HG03521 (cell line): ENCODE results near the gene SLC25A19.

ENCODE experiments used
- ATAC-seq: cut with Tn5 transposase; IDR thresholded peaks from one replicate; pipeline ENCODE4 v1.9.1; 2021; ENCODE audit warnings: mild to moderate bottlenecking, moderate library complexity; ENCODE audit not compliant: unreplicated experiment

The SLC25A19 gene

DNA sequence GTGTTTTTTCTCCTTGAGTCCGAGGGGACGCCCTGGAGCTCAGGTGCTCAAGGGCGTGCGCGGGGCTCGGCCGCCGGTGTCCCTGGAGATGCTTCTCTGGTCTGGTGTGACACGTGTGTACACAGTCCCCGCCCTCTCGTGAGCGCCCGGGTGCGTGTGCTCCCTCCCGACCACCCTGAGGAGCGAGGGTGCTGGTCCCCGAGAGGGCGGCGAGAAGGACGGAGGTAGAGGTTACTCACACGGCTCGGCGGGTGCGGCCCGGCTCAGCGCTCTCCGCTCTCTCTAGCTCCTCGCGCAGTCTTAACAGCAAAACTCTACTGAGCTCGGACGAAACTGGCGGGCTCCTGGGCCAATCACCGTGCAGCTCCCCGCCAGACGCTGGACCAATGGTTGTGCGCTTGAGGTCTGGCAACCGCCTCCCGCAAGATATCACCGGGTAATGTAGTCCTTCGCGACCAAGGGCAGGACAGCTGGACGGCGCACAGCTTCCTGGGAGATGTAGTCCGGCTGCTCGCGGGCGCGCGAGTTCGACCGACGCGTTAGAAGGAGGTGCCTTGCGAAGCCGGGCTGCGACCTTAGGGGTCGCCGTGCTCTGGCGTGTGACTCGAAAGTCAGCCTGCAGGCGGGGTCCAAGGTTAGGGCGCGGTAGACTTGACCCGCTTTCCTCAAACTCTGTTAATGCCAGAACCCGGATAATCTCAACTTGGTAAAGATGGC is at the start of gene SLC25A19:
Gene SLC25A19 (minus strand): TSS at position 319 of the 717 bp plus-strand sequence. CDS start 2,669 bp downstream, outside the sequence.
- ATAC-seq, result peak; percentile 91

DNA sequence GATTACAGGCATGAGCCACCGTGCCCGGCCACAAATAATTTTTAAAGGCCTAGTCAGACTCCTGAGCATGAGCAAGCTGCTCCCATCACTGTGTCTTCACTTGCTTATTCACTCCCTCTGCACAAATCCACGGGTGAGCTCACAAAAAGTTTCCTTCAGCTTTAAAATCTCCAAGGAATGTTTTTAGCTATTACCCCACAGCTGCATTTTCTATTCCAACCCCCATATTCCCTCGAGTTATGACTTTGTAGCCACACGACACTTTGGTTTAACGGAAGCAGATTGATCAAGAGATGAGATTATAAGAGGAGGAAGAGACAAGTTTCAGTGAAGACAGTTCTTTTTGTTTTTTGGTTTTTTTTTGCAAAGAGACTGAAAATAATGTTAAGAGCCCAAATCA is 49.1 kb upstream of the SLC25A19 start:
- ATAC-seq, result no peak

DNA sequence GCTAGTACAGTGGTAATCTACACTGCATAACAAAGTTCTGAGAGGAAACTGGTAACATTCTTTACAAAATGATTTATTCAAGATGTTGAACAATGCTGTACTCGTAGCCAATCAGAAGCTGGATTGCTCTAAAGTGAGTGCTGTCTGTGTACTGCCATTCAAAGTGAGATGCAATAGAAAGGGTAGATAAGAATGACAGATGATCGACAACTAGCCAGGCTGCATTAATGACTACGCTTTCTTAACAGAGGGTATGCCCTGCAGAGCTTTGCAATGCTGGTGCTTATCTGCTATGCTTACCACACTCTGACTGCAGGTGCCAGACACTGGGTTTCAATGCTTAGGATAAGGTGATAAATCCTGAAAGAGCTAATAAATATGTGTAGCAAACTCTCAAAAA is 46.1 kb upstream of the SLC25A19 start:
- ATAC-seq, result no peak

DNA sequence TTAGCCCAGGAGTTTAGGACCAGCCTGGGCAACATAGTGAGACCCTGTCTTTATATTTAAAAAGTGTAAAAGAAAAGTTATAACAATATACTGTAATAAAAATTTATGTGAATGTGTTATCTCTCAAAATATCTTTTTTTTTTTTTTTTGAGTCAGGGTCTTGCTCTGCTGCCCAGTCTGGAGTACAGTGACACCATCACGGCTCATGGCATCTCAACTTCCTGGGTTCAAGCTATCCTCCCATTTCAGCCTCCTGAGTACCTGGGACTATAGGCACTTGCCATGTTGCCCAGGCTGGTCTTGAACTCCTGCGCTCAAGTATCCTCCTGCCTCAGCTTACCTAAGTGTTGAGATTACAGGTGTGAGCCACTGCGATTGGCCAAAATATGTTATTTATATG is 45.5 kb upstream of the SLC25A19 start:
- no peak for ATAC-seq

DNA sequence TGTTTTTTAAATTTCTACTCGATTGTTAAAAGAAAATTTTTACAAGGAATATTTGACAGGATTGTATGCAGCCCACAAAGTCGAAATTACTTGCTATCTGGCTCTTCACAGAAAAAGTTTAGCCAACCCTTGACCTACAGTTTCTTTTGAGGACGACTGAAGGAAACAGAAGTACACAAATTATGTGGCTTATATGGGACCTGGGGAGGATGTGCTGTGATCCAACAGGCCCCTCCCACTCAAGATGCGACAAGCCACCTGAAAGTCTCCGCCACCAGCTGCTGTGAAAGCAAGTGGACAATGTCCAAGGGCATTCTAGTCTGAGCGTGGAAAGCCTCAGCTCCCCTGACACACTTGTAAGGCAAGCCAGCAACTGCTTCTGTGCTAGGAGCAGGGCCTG is 42.4 kb upstream of the SLC25A19 start:
- ATAC-seq, result no peak

DNA sequence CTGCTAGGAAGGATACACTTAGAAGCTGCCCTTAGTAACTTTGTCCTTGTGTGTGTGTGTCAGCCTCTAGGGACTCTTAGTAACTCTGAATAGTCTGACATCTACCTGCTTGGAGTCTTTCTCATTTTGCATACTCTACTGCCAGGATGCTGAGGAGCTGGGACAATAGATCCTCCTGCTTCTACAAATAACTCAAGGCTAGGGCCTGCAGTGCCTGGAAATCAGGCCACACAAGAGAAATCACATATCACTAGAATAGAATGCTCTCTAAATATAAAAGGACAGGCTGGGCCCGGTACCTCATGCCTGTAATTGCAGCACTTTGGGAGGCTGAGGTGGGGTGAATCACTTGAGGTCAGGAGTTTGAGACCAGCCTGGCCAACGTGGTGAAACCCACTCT is 38.5 kb upstream of the SLC25A19 start:
- no peak for ATAC-seq

DNA sequence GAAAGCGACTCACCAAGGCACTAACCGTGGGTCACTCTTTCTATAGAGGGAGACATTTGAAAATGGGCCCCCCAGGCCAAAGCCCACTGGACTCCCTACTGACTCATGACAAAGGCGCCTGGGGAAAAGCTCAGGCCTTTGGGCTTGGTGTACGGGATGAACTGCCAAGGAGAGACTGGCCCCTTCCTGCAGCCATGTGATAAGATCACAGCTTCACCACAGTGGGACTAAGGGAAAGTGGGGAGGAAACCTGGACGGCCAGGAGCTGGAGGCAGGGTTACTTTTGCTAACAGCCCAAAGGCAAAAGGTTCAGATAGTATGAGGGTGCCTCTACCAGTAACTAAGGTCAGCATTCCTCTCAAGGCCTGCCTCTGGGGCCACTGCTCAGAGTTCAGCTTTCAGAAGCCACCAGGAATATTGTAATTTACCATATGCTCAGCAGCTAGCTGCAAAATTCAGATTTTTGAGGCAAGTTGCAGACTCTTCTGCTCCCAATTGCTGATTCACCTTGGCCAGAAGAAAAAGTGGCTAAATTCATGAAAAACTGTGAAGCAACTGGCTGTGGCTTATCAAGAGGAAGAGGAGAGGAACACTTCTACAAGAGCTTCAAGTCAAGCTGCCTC is 37.1 kb upstream of the SLC25A19 start:
- ATAC-seq, result no peak

DNA sequence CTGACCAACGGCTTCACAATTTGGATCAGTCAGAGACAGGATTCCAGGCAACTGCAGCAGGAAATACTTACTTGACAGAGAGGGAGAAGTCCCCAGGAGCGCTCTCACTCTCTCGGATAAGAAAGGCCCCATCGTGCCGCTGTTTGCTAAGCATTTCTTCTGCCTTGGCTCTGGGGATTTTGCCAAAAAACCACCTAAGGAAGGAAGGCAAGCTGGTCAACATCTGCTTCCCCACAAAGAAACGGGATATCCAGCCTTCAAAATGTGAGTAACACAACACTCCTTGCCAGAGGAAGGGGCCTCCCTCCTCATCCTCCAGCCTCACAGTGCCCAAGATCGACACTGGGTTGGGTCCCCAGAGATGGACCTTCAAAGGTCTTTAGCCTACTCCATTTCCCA is 36.6 kb upstream of the SLC25A19 start:
- no peak for ATAC-seq

DNA sequence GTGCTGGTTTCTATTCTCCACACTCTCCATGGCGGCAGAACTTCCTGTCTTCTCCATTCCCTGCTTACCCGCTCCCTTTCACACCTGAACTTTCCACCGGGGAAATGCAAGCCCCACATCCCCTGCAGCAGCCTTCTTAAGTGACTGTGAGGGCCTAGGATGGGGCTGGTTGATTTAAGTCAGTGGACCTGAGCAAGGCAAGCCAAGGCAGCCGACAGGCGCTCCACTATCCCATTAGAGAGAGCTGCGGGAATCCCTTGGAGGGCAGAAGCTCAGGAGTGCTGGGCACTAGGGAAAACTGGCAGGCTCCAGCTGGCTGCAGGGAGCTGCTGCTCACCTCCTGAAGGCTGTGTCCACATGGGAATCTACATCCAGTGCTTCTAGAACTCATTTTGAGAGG is 36.1 kb upstream of the SLC25A19 start:
- no peak for ATAC-seq

DNA sequence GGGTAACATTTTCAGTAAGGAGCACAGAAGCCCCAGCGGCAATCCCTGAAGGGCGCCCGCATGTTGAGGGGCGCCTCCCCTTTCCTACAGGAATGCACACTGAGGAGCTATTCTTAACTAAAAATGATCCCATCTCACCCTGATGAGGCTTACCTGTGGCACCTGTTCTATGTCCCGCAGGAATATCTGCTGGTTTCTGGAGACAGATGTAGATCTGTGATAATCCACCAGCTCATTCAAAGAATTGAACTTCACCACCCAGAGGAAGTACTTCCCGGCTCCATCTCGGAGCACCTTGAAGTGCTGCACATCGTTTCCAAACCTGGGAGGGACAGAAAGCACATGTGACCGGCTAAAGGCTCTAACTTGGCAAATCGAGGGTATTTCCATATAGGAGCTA is 32.3 kb upstream of the SLC25A19 start:
- no peak for ATAC-seq

DNA sequence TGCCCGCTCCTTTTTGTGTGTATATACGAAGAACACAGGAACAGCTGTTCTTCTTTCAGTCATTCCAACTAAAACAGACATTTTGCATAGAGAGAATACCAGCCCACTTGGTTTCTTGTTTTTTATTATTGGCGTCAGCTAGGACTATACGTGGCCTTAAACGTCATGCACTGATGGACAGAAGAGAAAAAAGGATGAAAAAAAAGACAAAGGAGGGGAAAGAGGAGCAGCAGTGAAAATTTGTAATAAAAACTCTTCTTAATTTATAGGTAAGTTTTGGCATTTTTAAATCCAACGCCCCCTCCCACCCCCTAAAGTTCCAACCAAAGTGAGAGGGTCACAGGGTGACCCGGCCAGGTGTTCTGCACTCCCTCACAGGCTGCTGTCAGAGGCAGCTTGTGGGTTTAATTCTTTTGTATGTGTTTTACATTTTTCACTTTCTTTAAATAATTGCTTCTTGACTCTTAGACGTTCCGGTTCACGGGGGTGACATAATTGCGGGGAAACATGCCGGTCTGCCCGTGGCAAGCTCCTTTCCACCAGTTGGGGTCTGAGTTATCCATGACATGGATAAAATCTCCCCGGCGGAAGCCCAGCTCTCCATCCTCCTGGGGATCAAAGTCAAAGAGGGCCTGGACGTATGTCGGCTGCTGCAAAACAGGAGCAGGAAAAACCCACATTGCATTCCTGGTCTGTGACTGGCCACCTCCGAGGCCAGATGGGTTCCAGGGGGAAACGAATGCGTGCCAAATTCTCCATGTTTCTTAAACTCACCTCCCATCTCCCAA is 30.9 kb upstream of the SLC25A19 start:
- ATAC-seq, result peak; percentile 41

DNA sequence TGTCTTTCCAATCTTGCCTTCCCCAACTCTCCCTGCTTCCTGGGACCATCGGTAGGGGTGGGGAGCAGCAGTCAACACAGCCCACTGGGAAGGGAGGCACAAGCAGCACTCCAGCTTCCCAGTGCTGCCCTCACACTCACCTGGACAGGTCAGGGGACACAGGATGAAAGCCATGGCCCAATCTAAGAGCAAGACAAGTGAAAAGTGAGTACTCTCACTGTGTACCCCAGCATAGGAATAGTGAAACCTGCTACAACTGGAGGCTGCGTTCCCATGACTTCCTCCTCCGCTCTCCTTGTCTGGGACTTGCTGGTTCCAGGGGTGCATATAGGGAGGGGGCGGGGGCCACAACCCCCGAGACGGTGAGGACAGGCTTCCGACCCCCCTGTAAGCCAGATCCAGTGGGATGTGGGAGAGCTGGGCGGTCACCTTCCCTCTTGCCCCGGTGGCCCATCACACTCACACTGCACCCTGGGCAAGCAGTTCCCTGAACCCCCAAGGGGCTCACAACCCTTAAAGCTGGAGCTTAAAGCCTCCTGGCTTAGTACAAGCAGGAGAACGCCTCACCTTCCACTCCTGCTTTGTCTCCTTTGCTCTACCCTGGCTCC is 29.5 kb upstream of the SLC25A19 start:
- no peak for ATAC-seq

DNA sequence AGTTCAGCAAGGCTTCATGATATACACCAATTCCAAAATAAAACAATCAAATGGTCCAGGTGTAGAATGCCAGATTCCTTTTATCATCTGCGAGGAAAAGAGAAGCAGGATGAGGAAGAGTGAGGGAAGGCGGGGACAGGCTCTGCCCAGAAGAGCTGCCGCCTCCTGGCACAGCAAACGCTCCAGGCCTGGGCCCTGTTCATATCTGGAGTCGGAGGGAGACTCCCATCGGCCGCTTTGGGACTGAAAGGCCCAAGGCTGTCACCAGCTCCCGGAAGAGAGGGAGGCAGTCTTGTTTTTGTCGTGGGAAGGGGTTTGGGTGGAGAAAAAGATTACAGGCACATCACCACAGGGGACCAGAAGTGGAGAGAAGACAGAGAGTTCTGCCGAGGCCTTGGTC is 29.0 kb upstream of the SLC25A19 start:
- no peak for ATAC-seq

DNA sequence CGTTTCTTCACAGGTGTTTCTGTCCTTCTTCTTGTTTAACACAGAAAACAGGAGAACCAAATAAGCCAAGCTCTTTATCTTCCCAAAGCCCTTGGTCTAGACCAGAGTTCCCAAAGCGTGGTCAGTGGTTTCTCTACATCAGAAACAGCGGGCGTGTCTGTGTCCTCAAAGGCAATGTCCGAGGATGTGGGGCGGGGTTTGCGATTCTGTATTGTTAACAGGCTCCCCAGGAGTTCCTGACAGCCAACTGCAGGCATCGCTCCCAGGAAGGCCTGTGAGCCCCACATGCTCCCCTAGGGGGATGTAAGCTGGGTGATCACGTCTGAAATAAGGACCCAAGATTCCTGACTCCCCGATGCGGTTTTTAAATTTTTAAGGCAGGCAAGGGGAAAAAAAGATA is 28.4 kb upstream of the SLC25A19 start:
- no peak for ATAC-seq

DNA sequence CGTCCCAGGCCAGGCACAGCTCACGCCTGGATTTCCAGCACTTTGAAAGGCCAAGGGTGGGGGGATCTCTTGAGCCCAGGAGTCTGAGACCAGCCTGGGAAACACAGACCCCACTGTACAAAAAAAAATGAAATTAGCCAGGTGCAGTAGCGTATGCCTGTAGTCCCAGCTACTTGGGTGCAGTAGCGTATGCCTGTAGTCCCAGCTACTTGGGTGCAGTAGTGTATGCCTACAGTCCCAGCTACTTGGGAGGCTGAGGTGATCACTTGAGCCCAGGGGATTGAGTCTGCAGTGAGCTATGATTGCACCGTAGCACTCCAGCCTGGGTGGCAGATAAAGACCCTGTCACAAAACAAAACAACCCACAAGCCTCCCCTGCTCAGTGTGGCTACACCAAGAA is 27.0 kb upstream of the SLC25A19 start:
- no peak for ATAC-seq

DNA sequence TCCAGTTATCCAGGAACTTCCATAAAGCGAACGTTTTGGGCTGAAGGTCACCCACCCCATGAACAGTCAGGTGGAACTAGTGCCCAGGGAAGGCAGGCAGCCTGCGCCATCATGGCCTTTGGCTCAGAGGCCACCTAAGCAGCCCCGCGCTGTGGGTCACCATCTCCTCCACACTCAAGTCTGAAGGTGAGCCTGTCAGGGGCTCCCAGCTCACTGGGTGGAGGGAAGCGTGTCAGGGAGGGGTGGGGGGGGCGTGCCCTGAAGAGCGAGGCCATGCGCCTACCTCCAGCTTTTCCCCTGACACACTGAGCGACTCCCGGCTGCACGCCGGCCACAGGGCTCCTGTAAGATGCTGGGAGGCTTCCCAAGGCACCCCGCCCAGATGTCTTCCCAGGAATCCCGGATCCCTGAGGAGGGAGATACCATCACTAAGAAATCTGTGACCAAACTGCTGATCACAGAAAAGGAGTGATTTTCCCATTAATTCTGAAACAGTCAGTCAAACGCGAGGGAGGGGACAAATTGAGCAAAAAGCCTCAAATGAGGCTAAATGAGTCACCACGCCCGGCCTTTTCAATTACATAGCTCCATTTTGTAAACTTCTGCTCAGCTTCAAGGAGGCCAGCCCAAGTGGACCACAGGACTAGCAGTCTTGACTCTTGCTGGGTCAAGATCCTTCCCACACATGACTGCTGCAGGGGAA is 26.5 kb upstream of the SLC25A19 start:
- ATAC-seq, result no peak

DNA sequence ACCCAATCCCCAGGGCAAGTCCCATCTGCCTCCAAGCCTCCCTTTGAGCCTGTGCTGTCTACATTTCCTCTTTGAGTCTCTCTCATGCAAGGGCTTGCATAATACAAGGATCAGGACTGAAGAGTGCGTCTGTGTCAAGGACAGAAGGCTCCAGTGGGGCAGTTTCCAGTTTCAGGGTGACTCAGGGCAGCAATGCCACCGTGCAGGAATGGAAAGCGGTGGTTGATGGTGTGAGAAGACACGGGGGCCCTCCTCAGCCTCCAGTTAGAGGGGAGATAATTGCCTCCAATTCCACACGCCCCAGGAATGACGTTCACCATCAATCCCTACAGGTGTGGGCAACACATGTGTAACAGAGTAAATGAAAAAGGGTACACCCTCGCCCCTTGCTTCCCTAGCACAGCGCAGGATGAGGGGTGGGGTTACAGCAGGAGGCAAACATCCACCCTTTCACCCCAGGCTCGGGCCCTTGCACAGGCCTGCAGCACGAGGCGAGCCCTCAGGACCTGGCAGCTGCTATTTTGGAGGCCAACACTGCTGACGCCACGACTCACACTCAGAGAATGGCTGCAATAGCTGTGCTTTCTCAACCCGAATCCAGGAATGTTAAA is 24.8 kb upstream of the SLC25A19 start:
- no peak for ATAC-seq

DNA sequence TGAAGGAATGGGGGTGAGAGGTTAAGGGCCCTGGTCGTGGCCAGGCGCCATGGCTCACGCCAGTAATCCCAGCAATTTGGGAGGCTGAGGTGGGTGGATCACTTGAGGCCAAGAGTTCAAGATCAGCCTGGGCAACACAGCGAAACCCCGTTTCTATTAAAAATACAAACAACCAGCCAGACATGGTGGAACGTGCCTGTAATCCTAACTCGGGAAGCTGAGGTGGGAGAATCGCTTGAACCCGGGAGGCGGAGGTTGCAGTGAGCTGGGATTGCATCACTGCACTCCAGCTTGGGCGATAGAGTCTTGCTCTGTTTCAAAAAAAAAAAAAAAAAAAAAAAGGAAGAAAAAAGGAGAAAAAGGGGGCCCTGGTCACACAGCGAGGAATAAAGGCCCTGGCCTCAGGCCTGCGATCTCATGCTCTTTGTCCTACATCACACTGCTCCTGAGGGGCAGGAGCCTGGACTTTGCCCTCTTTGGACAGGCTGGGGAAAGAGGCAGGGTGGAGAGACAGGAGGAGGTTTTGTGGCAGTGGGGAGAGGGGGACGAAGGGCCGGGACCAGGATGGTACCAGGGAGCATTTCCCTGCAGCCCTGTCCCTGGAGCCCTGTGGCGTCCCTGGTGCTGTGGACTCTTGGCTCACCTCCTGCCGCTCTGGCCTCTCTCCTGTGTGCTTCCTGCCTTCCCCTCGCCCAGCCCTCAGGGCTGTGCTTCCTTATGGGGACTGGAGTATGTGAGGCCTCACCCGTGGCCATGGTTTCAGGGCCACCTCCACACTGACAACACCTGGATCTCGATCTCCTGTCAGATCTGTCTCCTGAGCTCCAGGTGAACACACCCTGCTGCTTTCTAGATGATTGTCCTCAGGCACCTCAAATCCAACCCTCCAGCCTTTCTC is 19.7 kb upstream of the SLC25A19 start:
- no peak for ATAC-seq

DNA sequence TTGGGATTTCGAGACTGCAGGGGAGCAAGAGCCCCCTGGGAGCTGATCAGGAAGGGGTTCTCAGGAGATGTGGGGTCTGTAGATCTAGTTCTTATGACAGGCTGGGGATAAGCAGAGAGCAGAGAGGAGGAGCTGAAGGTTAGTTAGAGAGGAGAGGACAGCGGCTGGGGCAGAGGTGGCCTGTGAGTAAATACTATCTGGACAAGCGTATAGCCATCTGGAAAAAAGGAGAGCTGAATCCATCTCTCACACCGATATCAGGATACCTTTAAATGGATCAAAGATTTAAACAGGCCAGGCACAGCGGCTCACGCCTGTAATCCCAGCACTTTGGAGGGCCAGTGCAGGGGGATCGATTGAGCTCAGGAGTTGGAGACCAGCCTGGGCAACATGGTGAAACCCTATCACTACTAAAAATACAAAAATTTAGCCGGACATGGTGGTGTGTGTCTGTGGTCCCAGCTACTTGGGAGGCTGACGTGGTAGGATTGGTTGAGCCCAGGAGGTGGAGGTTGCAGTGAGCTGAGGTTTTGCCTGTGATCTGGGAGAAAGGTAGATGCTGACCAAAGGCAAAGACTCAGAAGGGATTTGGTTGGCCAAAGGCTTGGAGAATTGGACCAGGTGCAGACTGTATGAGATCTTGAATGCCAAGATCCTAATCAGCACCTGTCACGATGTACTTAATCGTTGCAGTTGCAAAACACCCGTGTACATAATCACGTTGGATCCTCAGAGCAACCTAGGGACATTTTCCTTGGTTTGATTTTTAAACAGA is 18.9 kb upstream of the SLC25A19 start:
- no peak for ATAC-seq
